Upper lobe of left lung (tissue), 6 donors: ENCODE results near the gene LIN7B. TPM values are rescaled to one million over a fixed set of nuclear protein-coding genes. Genes with fewer than 3 reads are reported as not detected.

Experiments
- ATAC-seq, 2 donors: fragments of 200-7000 bp; cut with Tn5 transposase; one replicate each; pipeline ENCODE4 v1.9.1; 2022; ENCODE audit warnings: mild to moderate bottlenecking in 2 of 2, moderate library complexity in 2 of 2; ENCODE audit not compliant: low FRiP score in 2 of 2
- DNase-seq, 2 donors: peaks; one replicate each; pipeline ENCODE4 v3.0.0-alpha.2; 2019 to 2020
- H3K27ac ChIP-seq, 4 donors: fragments of 200-600 bp; sonication (generic); one replicate each; pipeline ENCODE4 v1.5.1; 2016 to 2019
- H3K27me3 ChIP-seq, 4 donors: fragments of 200-600 bp; sonication (generic); one replicate each; pipeline ENCODE4 v1.5.1; 2017 to 2019
- H3K36me3 ChIP-seq, 4 donors: fragments of 200-600 bp; sonication (generic); one replicate each; pipeline ENCODE4 v1.5.1; 2016 to 2019
- H3K4me1 ChIP-seq, 4 donors: fragments of 200-600 bp; sonication (generic); one replicate each; pipeline ENCODE4 v1.5.1; 2018 to 2019
- H3K4me3 ChIP-seq, 4 donors: fragments of 200-600 bp; sonication (generic); one replicate each; pipeline ENCODE4 v1.5.1; 2017 to 2019; ENCODE audit warnings: mild to moderate bottlenecking in 2 of 4, moderate library complexity in 1 of 4
- H3K9me3 ChIP-seq, 4 donors: fragments of 200-600 bp; sonication (generic); one replicate each; pipeline ENCODE4 v1.5.1; 2018 to 2019
- CTCF ChIP-seq, 6 experiments: fragments of 450-650 bp in 4 of 6; fragments of 200-600 bp in 2 of 6; sonication (generic) in 2 of 6; IDR thresholded peaks; one replicate each; pipeline ENCODE4 v1.5.1; 2016 to 2019; ENCODE audit warnings: antibody characterized with exemption in 6 of 6
- EP300 ChIP-seq, 4 donors: sonication (generic); formaldehyde crosslinking; IDR thresholded peaks; one replicate each; pipeline ENCODE4 v1.5.1; 2017; ENCODE audit warnings: antibody characterized with exemption in 4 of 4, control low read depth in 2 of 4
- POLR2A ChIP-seq, 4 donors: fragments of 450-650 bp; IDR thresholded peaks; one replicate each; pipeline ENCODE4 v1.5.1; 2016 to 2017; ENCODE audit warnings: antibody characterized with exemption in 4 of 4, mild to moderate bottlenecking in 2 of 4
- POLR2AphosphoS5 ChIP-seq, 2 donors: sonication (generic); formaldehyde crosslinking; IDR thresholded peaks; one replicate each; pipeline ENCODE4 v1.5.1; 2017; ENCODE audit warnings: antibody characterized with exemption in 2 of 2
- WGBS, 2 donors: methylation state at CpG; one replicate each; pipeline ENCODE4 v1.1.5; 2017 to 2018; 5-methylcytosine and 5-hydroxymethylcytosine counted together
- total RNA-seq, 6 donors: library from RNA; depleted of rRNA in 4 of 6; stranded (reverse); fragments of >200 nt in 4 of 6; gene quantifications; one replicate each; pipeline versions ENCODE4 v1.1.0 to v1.2.1, GENCODE V29; 2016 to 2021
- donor health status: DM: no; HTN: no; CAD: no; lungs with moderate emphysema.
- donor health status: DM: no; HTN: yes; CAD: no; lungs with severe emphysema.

Gene LIN7B
- total RNA-seq, 6 donors from 2014 or later, result 3.1 to 10.2 (median 7.6) TPM

DNA sequence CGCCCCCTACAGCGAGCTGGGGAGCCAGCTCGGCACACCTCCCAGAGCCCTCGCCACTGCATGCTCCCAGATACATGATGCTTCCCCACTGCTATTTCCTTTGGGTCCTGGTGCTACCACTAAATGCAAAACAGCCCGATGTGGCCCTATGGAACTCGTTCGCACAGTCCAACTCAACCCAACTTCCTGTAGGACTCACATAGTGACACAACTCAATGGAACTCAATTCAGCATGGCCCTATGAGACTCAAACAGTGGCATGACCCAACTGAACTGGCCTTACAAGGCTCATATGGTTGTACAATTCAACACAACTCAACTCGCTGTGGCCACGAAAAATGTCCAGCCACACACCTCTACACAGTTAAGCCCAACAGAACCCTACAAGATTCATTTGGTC, 45.1 kb upstream of the LIN7B start:
- no peaks in the 10 kb centered on the region for H3K36me3 ChIP-seq
- H3K27me3 ChIP-seq, result peaks cover 3 to 43% (median 22%) of the 10 kb centered on the region in 4 donors
- H3K4me3 ChIP-seq, result no peak overlapping the region
- 96 to 98% methylated on average over 5 to 9 of the region's 9 CpGs for WGBS, 2 donors
- peaks cover 7 to 23% (median 11%) of the 10 kb centered on the region in 4 donors for H3K4me1 ChIP-seq
- no peak overlapping the region for H3K27ac ChIP-seq
- TF ChIP-seq EP300 (IDR thresholded peaks at IDR 0.05) (no peak), CTCF (IDR thresholded peaks at IDR 0.05) (no peak), POLR2A (IDR thresholded peaks at IDR 0.05) (no peak), POLR2AphosphoS5 (IDR thresholded peaks at IDR 0.05) (no peak)
- DNase-seq (no peak), ATAC-seq (no peak)
- no peaks in the 10 kb centered on the region for H3K9me3 ChIP-seq

- no peak for ATAC-seq
Observed at GRCh38 chr19:49070416-49070815, 43.8 kb upstream of the LIN7B start.

DNA sequence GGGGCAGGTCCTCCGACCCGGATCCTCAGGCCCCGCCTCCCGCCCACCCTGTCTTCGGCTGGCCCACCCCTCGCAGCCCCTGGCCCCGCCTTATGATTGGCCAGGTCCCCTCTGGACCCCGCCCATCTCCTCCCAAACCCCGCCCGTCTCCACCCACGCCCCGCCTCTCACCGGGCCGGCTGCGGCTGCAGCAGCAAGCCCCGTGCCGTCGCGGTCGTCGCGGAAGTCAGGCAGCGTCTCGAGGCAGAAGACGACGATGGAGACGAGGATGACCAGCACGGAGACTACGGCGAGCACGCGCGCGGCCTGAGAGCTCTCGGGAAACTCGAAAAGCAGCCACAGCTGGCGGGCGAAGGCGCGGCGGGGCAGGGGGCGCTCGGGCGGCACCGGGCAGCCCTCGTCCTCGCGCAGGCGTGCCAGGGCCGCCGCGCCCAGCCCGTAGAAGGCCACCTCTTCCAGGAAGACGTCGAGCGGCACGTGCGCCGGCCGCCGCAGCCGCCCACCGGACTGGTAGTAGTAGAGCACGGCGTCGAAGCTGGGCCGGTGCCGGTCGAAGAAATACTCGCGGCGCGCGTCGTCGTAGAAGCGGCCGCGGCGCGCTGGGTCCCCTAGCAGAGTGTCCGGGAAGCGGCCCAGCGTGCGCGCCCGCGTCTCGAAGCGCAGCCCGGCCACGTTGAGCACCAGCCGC, 42.2 kb upstream of the LIN7B start:
- no peak for TF ChIP-seq EP300 (IDR thresholded peaks at IDR 0.05)
- no peak for TF ChIP-seq POLR2AphosphoS5 (IDR thresholded peaks at IDR 0.05)
- TF ChIP-seq POLR2A (IDR thresholded peaks at IDR 0.05), result no peak
- TF ChIP-seq CTCF (IDR thresholded peaks at IDR 0.05), result no peak
- Histone ChIP-seq H3K9me3 (no peaks in the 10 kb centered on the region), H3K27me3 (peaks cover 0 to 33% (median 15%) of the 10 kb centered on the region in 4 donors), H3K4me3 (peak overlapping the region in 3 of 4 donors; percentile 3 to 9 (median 8)), H3K36me3 (no peaks in the 10 kb centered on the region), H3K4me1 (peaks cover 0 to 17% (median 3%) of the 10 kb centered on the region in 4 donors), H3K27ac (no peak overlapping the region)
- ATAC-seq (no peak), DNase-seq (peak in 1 of 2 donors; percentile 86)
- WGBS, 2 donors, result 6 to 9% methylated on average over 17 to 24 of the region's 93 CpGs

More at GRCh38 chr19:49070416-49070815, 43.8 kb upstream of the LIN7B start:
- TF ChIP-seq EP300 (IDR thresholded peaks at IDR 0.05) (no peak), POLR2AphosphoS5 (IDR thresholded peaks at IDR 0.05) (no peak), CTCF (IDR thresholded peaks at IDR 0.05) (no peak), POLR2A (IDR thresholded peaks at IDR 0.05) (no peak)
- Histone ChIP-seq H3K36me3 (no peaks in the 10 kb centered on the region), H3K27me3 (peaks cover 1 to 34% (median 18%) of the 10 kb centered on the region in 4 donors), H3K4me1 (peaks cover 0 to 18% (median 3%) of the 10 kb centered on the region in 4 donors), H3K9me3 (no peaks in the 10 kb centered on the region), H3K4me3 (no peak overlapping the region), H3K27ac (no peak overlapping the region)
- WGBS, 2 donors, result 94 to 96% methylated on average over 16 to 21 of the region's 21 CpGs
- DNase-seq, result no peak

- Histone ChIP-seq H3K4me3 (no peak overlapping the region), H3K27me3 (peaks cover 0 to 33% (median 15%) of the 10 kb centered on the region in 4 donors), H3K9me3 (no peaks in the 10 kb centered on the region), H3K27ac (no peak overlapping the region), H3K4me1 (peaks cover 0 to 17% (median 3%) of the 10 kb centered on the region in 4 donors), H3K36me3 (no peaks in the 10 kb centered on the region)
- TF ChIP-seq POLR2A (IDR thresholded peaks at IDR 0.05), result no peak
- TF ChIP-seq EP300 (IDR thresholded peaks at IDR 0.05), result no peak
- TF ChIP-seq POLR2AphosphoS5 (IDR thresholded peaks at IDR 0.05), result no peak
- no peak for TF ChIP-seq CTCF (IDR thresholded peaks at IDR 0.05)
- 63 to 64% methylated on average over 23 of the region's 23 CpGs for WGBS, 2 donors
- ATAC-seq, result no peak
- no peak for DNase-seq
Observed at GRCh38 chr19:49073514-49074378, 40.4 kb upstream of the LIN7B start.
